Neutrophil (primary cell): Measurements from ENCODE around the gene SDF4.

ENCODE experiments used
- H3K27ac ChIP-seq: fragments of 200-600 bp; sonication (generic); 2 replicates; pipeline ENCODE4 v1.5.1; 2016; ENCODE audit warnings: mild to moderate bottlenecking, moderate library complexity
- H3K27me3 ChIP-seq: fragments of 200-600 bp; sonication (generic); 2 replicates; pipeline ENCODE4 v1.6.0; 2016; ENCODE audit warnings: mild to moderate bottlenecking
- H3K36me3 ChIP-seq: fragments of 200-600 bp; sonication (generic); 2 replicates; pipeline ENCODE4 v1.5.1; 2017
- H3K4me1 ChIP-seq, 2 experiments: fragments of 200-600 bp in 1 of 2; sonication (generic) in 1 of 2; 1 replicate in 1 of 2; 2 replicates in 1 of 2; pipeline versions ENCODE4 v1.5.1 to v1.6.1; 2013 to 2016; ENCODE audit warnings: low read depth in 1 of 2, low read length in 1 of 2, mild to moderate bottlenecking in 1 of 2, moderate library complexity in 1 of 2; ENCODE audit not compliant: control insufficient read depth in 1 of 2, insufficient read depth in 1 of 2
- H3K4me3 ChIP-seq, 2 experiments: fragments of 200-600 bp in 1 of 2; sonication (generic) in 1 of 2; 1 replicate in 1 of 2; 2 replicates in 1 of 2; pipeline ENCODE4 v1.5.1; 2013 to 2016; ENCODE audit warnings: low read depth in 1 of 2, low read length in 1 of 2, mild to moderate bottlenecking in 1 of 2, moderate library complexity in 1 of 2
- H3K9me3 ChIP-seq: fragments of 200-600 bp; sonication (generic); 2 replicates; pipeline ENCODE4 v1.5.1; 2016
- CTCF ChIP-seq: fragments of 200-600 bp; sonication (generic); IDR thresholded peaks from 2 replicates; pipeline ENCODE4 v1.5.1; 2016; ENCODE audit warnings: antibody characterized with exemption

SDF4 gene

GRCh38 chr1:1239614-1240347, 8.0 kb upstream of the SDF4 start:
- no peak for TF ChIP-seq CTCF
- Histone ChIP-seq H3K4me3 (no peak overlapping the region), H3K36me3 (no peaks in the 10 kb centered on the region), H3K4me1 (no peaks in the 10 kb centered on the region), H3K27me3 (peaks cover 41% of the 10 kb centered on the region), H3K9me3 (no peaks in the 10 kb centered on the region), H3K27ac (no peak overlapping the region)

GRCh38 chr1:1239227-1239613, 7.4 kb upstream of the SDF4 start:
- no peaks in the 10 kb centered on the region for H3K4me1 ChIP-seq
- H3K36me3 ChIP-seq: no peaks in the 10 kb centered on the region
- no peak overlapping the region for H3K4me3 ChIP-seq
- H3K27me3 ChIP-seq: peaks cover 41% of the 10 kb centered on the region
- no peak for TF ChIP-seq CTCF
- no peaks in the 10 kb centered on the region for H3K9me3 ChIP-seq
- no peak overlapping the region for H3K27ac ChIP-seq

GRCh38 chr1:1238702-1239178, 6.9 kb upstream of the SDF4 start:
- H3K9me3 ChIP-seq: no peaks in the 10 kb centered on the region
- no peak for TF ChIP-seq CTCF
- no peak overlapping the region for H3K4me3 ChIP-seq

GRCh38 chr1:1237874-1238701, 6.3 kb upstream of the SDF4 start:
- no peak overlapping the region for H3K4me3 ChIP-seq
- H3K9me3 ChIP-seq: no peaks in the 10 kb centered on the region

More at GRCh38 chr1:1238702-1239178, 6.9 kb upstream of the SDF4 start:
- Histone ChIP-seq H3K27ac (no peak overlapping the region), H3K27me3 (peaks cover 41% of the 10 kb centered on the region), H3K36me3 (no peaks in the 10 kb centered on the region), H3K4me1 (no peaks in the 10 kb centered on the region)

More at GRCh38 chr1:1237874-1238701, 6.3 kb upstream of the SDF4 start:
- Histone ChIP-seq H3K36me3 (no peaks in the 10 kb centered on the region), H3K27ac (no peak overlapping the region), H3K4me1 (peaks cover 0 to under 1% of the 10 kb centered on the region in 2 experiments), H3K27me3 (peaks cover 41% of the 10 kb centered on the region)
- TF ChIP-seq CTCF: no peak
